IMR-90 (cell line): ENCODE results near the gene ZNF17. TPM values are rescaled to one million over a fixed set of nuclear protein-coding genes. Genes with fewer than 3 reads are reported as not detected.

ENCODE experiments used
- ATAC-seq: fragments of 200-7000 bp; cut with Tn5 transposase; 2 replicates; pipeline ENCODE4 v1.9.1; 2020; ENCODE audit warnings: low read depth, mild to moderate bottlenecking, moderate library complexity
- BruUV-seq: library from RNA; stranded (reverse); fragments of 400-500 nt; replicated peaks from 2 replicates; lab custom pipeline; 2021; lab: Mats Ljungman, UMichigan
- CTCF ChIA-PET: fragments of 300-600 bp; formaldehyde crosslinking; extraction: SDS; loops from one replicate; lab custom pipeline; 2021; ENCODE audit warnings: antibody characterized with exemption; lab: Yijun Ruan, JAX
- POLR2A ChIA-PET: fragments of 300-600 bp; sonication (Branson Sonifier 250); formaldehyde crosslinking; loops from one replicate; lab custom pipeline; 2022; ENCODE audit warnings: antibody characterized with exemption; ENCODE audit not compliant: unreplicated experiment; lab: Charles Lee
- DNase-seq: peaks from one replicate; pipeline ENCODE4 v3.0.0; 2013
- H2AFZ ChIP-seq: replicated peaks from 2 replicates; pipeline ENCODE3; 2013; ENCODE audit warnings: low read length, mild to moderate bottlenecking; ENCODE audit not compliant: poor library complexity
- H2AK5ac ChIP-seq: 2 replicates; pipeline ENCODE4 v1.6.1; 2013; ENCODE audit warnings: low read depth, low read length, inconsistent platforms
- H2AK9ac ChIP-seq: replicated peaks from 2 replicates; pipeline ENCODE3; 2013; ENCODE audit warnings: mild to moderate bottlenecking, low read depth, low read length, moderate library complexity; ENCODE audit not compliant: poor library complexity
- H2BK120ac ChIP-seq: 2 replicates; pipeline ENCODE4 v1.6.1; 2013; ENCODE audit warnings: low read depth, low read length, inconsistent platforms
- H2BK15ac ChIP-seq: 3 replicates; pipeline ENCODE4 v1.6.1; 2013; ENCODE audit warnings: low read depth, low read length, inconsistent platforms
- H2BK20ac ChIP-seq: 2 replicates; pipeline ENCODE4 v1.6.1; 2013; ENCODE audit warnings: low read depth, mild to moderate bottlenecking, inconsistent platforms, low read length, moderate library complexity
- H2BK5ac ChIP-seq: 2 replicates; pipeline ENCODE4 v1.6.1; 2013; ENCODE audit warnings: mild to moderate bottlenecking, low read depth, low read length, inconsistent platforms; ENCODE audit not compliant: poor library complexity, severe bottlenecking
- H3K14ac ChIP-seq: replicated peaks from 2 replicates; pipeline ENCODE4 v1.6.1; 2013; ENCODE audit warnings: low read depth, low read length, inconsistent platforms
- H3K18ac ChIP-seq: 2 replicates; pipeline ENCODE4 v1.6.1; 2013; ENCODE audit warnings: low read depth, low read length, control low read depth
- H3K23ac ChIP-seq: 2 replicates; pipeline ENCODE4 v1.6.1; 2013; ENCODE audit warnings: low read depth, low read length, inconsistent platforms
- H3K27ac ChIP-seq: 2 replicates; pipeline ENCODE4 v1.5.1; 2013; ENCODE audit warnings: mild to moderate bottlenecking, control low read depth, low read length; ENCODE audit not compliant: insufficient read depth
- H3K27me3 ChIP-seq: 2 replicates; pipeline ENCODE4 v1.6.1; 2013; ENCODE audit warnings: low read length; ENCODE audit not compliant: control insufficient read depth, insufficient read depth
- H3K36me3 ChIP-seq: 2 replicates; pipeline ENCODE4 v1.6.1; 2013; ENCODE audit warnings: low read length, mixed read lengths; ENCODE audit not compliant: control insufficient read depth, insufficient read depth
- H3K4ac ChIP-seq: 2 replicates; pipeline ENCODE4 v1.6.1; 2013; ENCODE audit warnings: low read depth, low read length, inconsistent platforms
- H3K4me1 ChIP-seq: 2 replicates; pipeline ENCODE4 v1.6.1; 2013; ENCODE audit warnings: low read length, mixed read lengths; ENCODE audit not compliant: control insufficient read depth, insufficient read depth
- H3K4me2 ChIP-seq: 2 replicates; pipeline ENCODE4 v1.6.1; 2013; ENCODE audit warnings: low read depth, mild to moderate bottlenecking, control low read depth, low read length, moderate library complexity
- H3K4me3 ChIP-seq: 2 replicates; pipeline ENCODE4 v1.5.1; 2013; ENCODE audit warnings: low read depth, mild to moderate bottlenecking, control low read depth, low read length, moderate library complexity; ENCODE audit not compliant: insufficient read depth
- H3K56ac ChIP-seq: 2 replicates; pipeline ENCODE4 v1.6.1; 2013; ENCODE audit warnings: low read length, inconsistent platforms; ENCODE audit not compliant: insufficient read depth; ENCODE audit errors: extremely low read depth
- H3K79me1 ChIP-seq, 2 experiments: 2 replicates each; pipeline ENCODE4 v1.6.1; 2013; ENCODE audit warnings: low read length in 2 of 2, inconsistent platforms in 1 of 2, low read depth in 1 of 2
- H3K9ac ChIP-seq: 2 replicates; pipeline ENCODE4 v1.6.1; 2013; ENCODE audit warnings: low read depth, low read length, control low read depth
- H3K9me1 ChIP-seq: 2 replicates; pipeline ENCODE4 v1.6.1; 2013; ENCODE audit warnings: low read length, inconsistent platforms; ENCODE audit not compliant: insufficient read depth
- H3K9me3 ChIP-seq: 2 replicates; pipeline ENCODE4 v1.6.1; 2013; ENCODE audit warnings: low read length; ENCODE audit not compliant: control insufficient read depth, insufficient read depth
- H4K20me1 ChIP-seq: 2 replicates; pipeline ENCODE4 v1.6.1; 2013; ENCODE audit warnings: low read length, inconsistent platforms; ENCODE audit not compliant: insufficient read depth
- H4K5ac ChIP-seq: 2 replicates; pipeline ENCODE4 v1.6.1; 2013; ENCODE audit warnings: mild to moderate bottlenecking, low read depth, low read length, control low read depth
- H4K8ac ChIP-seq, 2 experiments: 2 replicates each; pipeline ENCODE4 v1.6.1; 2013; ENCODE audit warnings: low read depth in 2 of 2, low read length in 2 of 2, control low read depth in 1 of 2, inconsistent platforms in 1 of 2
- H4K91ac ChIP-seq: 2 replicates; pipeline ENCODE4 v1.6.1; 2013; ENCODE audit warnings: low read depth, low read length, inconsistent platforms; ENCODE audit not compliant: insufficient read depth
- CTCF ChIP-seq: conservative IDR thresholded peaks from 2 replicates; pipeline ENCODE4 v1.5.1; 2012; ENCODE audit warnings: mild to moderate bottlenecking, low read depth, low read length, improper control_type of control experiment
- FOS ChIP-seq: fragments of 150-350 bp; IDR thresholded peaks from 2 replicates; pipeline ENCODE4 v1.6.1; 2016; ENCODE audit warnings: low read depth, low read length
- MAZ ChIP-seq: IDR thresholded peaks from 2 replicates; pipeline ENCODE4 v1.6.1; 2012; ENCODE audit warnings: low read depth, mild to moderate bottlenecking, low read length, improper control_type of control experiment, moderate library complexity, borderline replicate concordance
- MXI1 ChIP-seq: IDR thresholded peaks from 2 replicates; pipeline ENCODE4 v1.6.1; 2012; ENCODE audit warnings: low read depth, mild to moderate bottlenecking, low read length, moderate library complexity, borderline replicate concordance
- RFX5 ChIP-seq: IDR thresholded peaks from 2 replicates; pipeline ENCODE4 v1.8.0; 2012; ENCODE audit warnings: low read depth, mild to moderate bottlenecking, low read length, moderate library complexity
- WGBS, 2 experiments: methylation state at CpG; one replicate each; pipeline versions ENCODE4 v1.1.5 to v1.1.7; 2013; ENCODE audit warnings: missing lambda C conversion rate in 2 of 2; ENCODE audit not compliant: insufficient read length in 1 of 2; ENCODE audit errors: extremely low coverage in 2 of 2; 5-methylcytosine and 5-hydroxymethylcytosine counted together
- dilution Hi-C: fragments of 300-500 bp; cut with HindIII; formaldehyde crosslinking; loops from one replicate; pipeline ENCODE4 v1.14.3; 2018; ENCODE audit warnings: low sequenced_read_pairs; ENCODE audit not compliant: unreplicated experiment
- in situ Hi-C: fragments of 300-500 bp; cut with MboI; formaldehyde crosslinking; loops from 3 replicates; pipeline ENCODE4 v1.14.3; 2019; ENCODE audit warnings: low sequenced_read_pairs, inconsistent platforms, mixed read lengths
- intact Hi-C: fragments of 100-400 bp; cut with micrococcal nuclease; formaldehyde crosslinking; loops from 2 replicates; pipeline ENCODE4 v1.10.0; 2022
- polyA plus RNA-seq, 3 experiments: library from polyadenylated mRNA; depleted of rRNA; stranded (reverse); fragments of >200 nt; gene quantifications; 2 replicates each; pipeline ENCODE4 v1.2.3, GENCODE V29; 2012; ENCODE audit warnings: low replicate concordance in 1 of 3
- total RNA-seq: library from RNA; depleted of rRNA; stranded (reverse); fragments of >200 nt; gene quantifications from 2 replicates; pipeline ENCODE4 v1.2.3, GENCODE V29; 2012

The ZNF17 gene
- total and polyA plus RNA-seq, 2 of the 4 experiments (the other 2 are of a cell fraction), result 4.3 to 17.4 TPM

DNA sequence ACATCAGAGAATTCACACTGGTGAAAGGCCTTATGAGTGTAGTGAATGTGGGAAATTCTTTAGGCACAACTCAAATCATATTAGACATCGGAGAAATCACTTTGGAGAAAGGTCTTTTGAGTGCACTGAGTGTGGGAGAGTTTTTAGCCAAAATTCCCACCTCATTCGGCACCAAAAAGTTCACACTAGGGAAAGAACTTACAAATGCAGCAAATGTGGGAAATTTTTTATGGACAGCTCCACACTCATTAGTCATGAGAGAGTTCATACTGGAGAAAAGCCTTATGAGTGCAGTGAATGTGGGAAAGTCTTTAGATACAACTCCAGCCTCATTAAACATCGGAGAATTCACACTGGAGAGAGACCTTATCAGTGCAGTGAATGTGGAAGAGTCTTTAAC lies 10.1 kb downstream of the ZNF17 start:
- Histone ChIP-seq H2BK20ac (no peak overlapping the region), H3K36me3 (peaks cover 32% of the 10 kb centered on the region), H2AK5ac (no peak overlapping the region), H3K27me3 (no peaks in the 10 kb centered on the region), H2AFZ (no peak overlapping the region), H2AK9ac (no peak overlapping the region), H4K5ac (no peak overlapping the region), H4K8ac (no peak overlapping the region), H4K91ac (no peak overlapping the region), H3K27ac (no peak overlapping the region), H3K18ac (no peak overlapping the region), H3K4me2 (no peak overlapping the region), H3K4me3 (no peak overlapping the region), H3K14ac (no peak overlapping the region), H2BK5ac (no peak overlapping the region), H3K9ac (no peak overlapping the region), H3K23ac (no peak overlapping the region), H2BK120ac (no peak overlapping the region), H3K9me1 (no peaks in the 10 kb centered on the region), H3K9me3 (peaks cover 18% of the 10 kb centered on the region), H2BK15ac (no peak overlapping the region), H3K56ac (no peak overlapping the region), H3K4me1 (no peaks in the 10 kb centered on the region), H3K79me1 (peaks cover 10 to 22% of the 10 kb centered on the region in 2 experiments), H3K4ac (no peak overlapping the region), H4K20me1 (no peaks in the 10 kb centered on the region)
- CTCF ChIA-PET, result no interaction called here
- WGBS, 2 experiments, result no CpG with 5 or more reads among the region's 3 CpGs
- DNase-seq, result no peak
- POLR2A ChIA-PET, result no interaction called here
- BruUV-seq, result TSS peak; percentile 40
- intact Hi-C loops, result no loop called here
- in situ Hi-C loops, result no loop called here
- ATAC-seq, result no peak
- dilution Hi-C loops, result no loop called here
- TF ChIP-seq CTCF, result no peak
- no peak for TF ChIP-seq RFX5
- no peak for TF ChIP-seq FOS
- no peak for TF ChIP-seq MAZ
- no peak for TF ChIP-seq MXI1
